ENCODE data around the gene MAPRE3.

The MAPRE3 gene

DNA sequence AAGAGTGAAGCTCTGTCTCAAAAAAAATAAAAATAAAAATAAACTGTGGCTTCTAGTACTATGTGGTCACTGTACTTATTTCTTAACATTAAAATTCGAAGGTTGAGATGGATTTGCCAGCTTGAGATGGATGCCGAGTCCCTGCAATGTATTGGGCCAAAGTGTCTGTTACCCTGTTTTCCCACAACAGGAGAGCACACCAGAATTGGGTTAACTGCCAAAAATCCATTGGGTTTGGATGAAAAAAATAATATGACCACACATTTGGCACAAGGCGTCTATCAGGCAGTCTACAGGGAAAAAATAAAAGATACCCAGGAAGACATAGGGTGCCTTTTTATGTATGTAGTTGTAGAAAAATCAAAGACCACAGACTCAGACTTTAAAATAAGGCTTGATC, 19.2 kb upstream of the MAPRE3 start:
- DNase-seq, result no peak

- no peak for DNase-seq
Measured at GRCh38 chr2:26952374-26952773, 18.1 kb upstream of the MAPRE3 start.

DNA sequence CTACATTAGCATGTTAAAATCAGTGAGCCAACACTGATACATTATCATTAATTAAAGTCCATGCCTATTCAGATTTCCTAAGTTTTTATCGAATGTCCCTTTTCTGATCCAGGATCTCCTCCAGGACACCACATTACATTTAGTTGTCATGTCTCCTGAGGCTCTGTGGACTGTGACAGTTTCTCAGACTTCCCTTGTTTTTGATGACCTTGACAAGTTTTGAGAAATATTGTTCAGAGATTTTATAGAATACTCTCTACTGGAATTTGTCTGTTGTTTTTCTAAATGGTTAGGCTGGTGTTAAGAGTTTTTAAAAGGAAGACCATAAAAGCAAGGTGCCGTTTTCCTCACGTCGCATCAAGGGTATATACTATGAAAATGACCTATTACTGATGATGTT, 16.3 kb upstream of the MAPRE3 start:
- DNase-seq, result no peak

DNA sequence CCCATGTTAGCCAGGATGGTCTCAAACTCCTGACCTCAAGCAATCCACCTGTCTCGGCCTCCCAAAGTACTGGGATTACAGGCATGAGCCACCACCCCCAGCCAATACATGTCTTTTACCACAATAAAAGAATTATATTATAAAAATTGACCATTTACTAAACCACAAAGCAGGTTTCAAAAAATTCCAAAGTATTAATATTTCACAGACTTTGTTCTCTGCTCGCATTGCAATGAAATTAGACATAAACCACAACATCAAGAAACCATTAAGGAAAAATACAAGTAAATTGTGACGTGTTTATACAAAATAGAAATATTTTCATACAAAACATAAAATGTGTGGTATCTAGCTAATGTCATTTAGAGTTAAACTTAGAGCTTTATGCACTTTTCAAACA, 13.4 kb upstream of the MAPRE3 start:
- no peak for DNase-seq

DNA sequence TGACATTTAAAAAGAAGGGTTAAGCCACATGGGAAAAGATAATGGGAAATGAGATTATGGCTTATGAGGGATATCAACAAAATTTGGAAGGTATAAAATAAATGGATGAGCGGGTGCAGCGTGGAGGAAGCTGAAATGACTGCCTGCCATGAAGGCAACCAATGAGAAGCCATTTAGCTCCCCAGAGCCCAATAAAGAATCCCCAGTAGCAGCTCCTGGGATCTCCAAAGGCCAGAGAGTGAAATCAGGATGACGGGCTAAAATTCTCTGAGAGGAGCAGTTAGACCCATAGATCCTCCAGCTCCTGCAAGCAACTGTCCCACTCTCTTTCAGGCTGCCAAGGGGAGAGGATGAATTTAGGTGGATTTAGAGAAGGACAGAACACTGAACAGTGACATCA, 12.9 kb upstream of the MAPRE3 start:
- no peak for DNase-seq

GRCh38 chr2:26959331-26959730, 11.1 kb upstream of the MAPRE3 start:
- DNase-seq, result no peak

DNA sequence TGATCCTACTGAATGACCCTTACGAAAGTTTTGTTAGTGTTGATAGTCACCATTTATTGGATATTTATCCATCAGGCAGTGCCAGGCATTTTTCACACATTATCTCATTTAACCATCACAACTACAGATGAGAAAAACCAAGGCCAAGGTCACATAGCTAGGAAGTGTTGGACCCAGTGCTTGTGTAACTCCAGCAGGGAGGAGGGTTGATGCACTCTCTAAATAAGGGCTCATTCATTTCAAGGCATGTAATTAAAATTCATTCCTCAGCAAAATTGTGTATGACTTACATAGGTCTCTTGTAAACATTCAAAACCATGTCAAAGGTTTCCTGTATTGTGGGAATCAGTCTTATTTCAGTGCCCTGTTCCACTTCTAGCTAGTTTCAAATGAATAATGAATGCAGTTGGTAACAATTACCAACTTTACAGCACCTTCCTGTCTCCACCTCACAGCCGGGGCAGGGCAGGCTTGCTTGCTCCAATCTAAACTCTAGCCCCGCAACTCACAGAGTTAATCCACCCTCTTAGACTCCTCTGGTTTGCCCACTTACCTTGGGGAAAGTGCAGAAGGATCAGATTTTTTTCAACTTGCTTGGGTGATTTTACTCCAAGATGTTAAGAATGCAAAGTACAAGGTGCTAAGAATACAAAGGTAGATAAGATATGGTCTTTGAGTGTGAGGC, 5.8 kb upstream of the MAPRE3 start:
- no peak for DNase-seq

GRCh38 chr2:26968001-26968400, 2.4 kb upstream of the MAPRE3 start:
- DNase-seq, result no peak

- no peak for DNase-seq
Measured at GRCh38 chr2:26969077-26969844, 1.2 kb upstream of the MAPRE3 start.

GRCh38 chr2:26970928-26971627, 641 bp downstream of the MAPRE3 start:
- DNase-seq, result no peak

DNA sequence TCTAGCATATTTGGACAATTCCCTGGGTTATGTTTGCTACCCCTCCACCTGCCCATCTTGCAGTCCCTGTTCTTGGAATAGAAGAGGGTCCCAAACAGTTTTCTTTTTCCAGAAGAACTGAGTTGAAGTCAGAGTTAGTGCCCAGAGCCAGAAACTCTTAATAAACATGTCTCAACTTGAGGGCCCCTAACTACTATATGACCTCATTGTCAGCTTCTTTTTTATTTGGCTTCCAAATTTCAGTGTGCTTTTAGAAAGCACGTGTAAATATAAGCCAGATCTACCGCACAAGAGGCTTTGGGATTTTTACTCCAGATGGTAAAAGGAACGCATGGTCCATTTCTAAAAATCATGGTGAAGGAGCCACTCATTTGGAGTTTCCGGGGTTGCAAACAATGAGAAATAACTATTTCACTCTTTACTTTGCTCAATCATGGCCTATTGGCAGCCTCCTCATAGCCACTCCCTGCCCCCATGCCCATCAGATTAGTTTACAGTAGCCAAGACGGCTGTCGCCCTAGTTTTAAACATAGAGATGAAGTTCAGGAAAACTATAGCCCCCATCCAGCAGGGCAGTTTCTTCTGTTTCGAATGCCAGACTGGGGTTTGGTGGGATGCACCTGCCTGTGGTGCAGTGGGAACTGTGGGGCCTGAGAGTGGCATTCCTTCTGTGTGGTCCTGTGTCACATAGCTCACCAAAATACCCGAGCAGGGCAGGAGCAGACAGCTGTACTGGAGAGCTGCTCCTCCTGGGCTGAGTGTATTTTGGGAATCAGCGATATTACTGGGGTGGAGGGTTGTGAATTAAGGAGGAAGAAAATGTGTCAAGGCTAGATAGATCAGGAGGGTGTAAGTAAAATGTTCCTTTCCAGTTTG, 1.7 kb downstream of the MAPRE3 start:
- no peak for DNase-seq

- no peak for DNase-seq
Measured at GRCh38 chr2:26974352-26974751, 3.9 kb downstream of the MAPRE3 start.

DNA sequence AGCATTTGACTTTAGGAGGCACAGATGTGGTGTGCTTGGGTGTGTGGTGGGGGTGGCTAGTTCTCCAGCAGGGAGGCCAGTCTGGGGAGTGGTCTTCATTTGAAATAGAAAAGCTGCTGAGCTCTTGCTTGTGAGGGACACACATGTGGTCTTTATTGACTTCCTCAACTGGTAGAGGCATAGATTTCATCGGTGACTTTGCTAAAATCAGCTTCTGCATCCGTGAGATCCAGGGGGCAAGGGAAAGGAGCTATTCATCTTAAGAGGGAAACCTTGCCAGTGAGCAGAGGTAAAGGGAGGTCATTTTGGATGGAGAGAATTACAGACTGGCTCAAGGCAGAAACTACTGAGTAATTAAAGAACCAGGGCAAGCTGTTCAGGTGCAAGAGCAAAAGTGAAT, 4.7 kb downstream of the MAPRE3 start:
- DNase-seq, result no peak

GRCh38 chr2:26975656-26976055, 5.2 kb downstream of the MAPRE3 start:
- no peak for DNase-seq

DNA sequence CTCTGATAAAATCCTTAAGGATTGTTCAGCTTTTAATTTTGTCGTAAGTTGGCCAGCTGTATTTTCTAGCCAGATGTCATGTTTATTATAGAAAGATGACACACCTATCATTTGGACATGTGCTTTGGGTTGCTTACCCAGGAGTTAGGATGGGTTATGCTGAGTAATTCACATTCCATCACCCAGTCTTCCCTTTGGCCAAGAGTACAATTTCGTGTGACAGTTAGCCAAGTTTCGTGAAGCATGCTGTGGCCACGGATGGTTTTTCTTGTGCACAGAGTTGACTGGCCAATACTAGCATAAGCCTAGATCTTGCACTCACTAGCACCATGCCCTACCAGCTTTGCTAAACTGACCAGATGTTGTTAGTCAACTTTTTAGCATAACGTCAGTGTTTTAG, 5.8 kb downstream of the MAPRE3 start:
- DNase-seq, result no peak

- no peak for DNase-seq
Measured at GRCh38 chr2:26977012-26977411, 6.6 kb downstream of the MAPRE3 start.

- no peak for DNase-seq
Measured at GRCh38 chr2:26978061-26978596, 7.7 kb downstream of the MAPRE3 start.

- no peak for DNase-seq
Measured at GRCh38 chr2:26979741-26980140, 9.3 kb downstream of the MAPRE3 start.

GRCh38 chr2:26980971-26981370, 10.5 kb downstream of the MAPRE3 start:
- no peak for DNase-seq

- peak; percentile 18 for DNase-seq
Measured at GRCh38 chr2:26982102-26982742, 11.8 kb downstream of the MAPRE3 start.

DNA sequence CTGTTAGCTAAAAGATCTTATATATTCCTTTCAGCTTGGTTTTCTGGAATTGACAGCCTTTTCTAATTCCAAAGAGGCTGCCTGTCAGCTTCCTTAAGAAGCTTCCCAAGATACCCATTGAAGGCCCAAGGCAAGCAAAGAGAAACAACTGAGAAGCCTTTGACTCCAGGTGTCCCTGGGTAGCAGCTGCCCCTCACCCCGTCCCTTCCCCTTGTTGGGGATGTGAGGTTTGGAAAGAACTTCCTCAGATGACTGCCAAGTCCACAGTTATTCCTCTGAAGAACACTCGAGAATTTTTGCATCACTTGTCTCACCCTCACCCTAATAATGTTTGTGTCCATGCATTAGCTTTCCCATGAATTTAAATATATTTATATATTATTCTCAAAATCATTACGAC, 13.3 kb downstream of the MAPRE3 start:
- no peak for DNase-seq

- no peak for DNase-seq
Measured at GRCh38 chr2:26985807-26986206, 15.4 kb downstream of the MAPRE3 start.
